ENCODE data around the gene FZD2.

GRCh38 chr17:44530896-44531418, 26.3 kb upstream of the FZD2 start:
- TF ChIP-seq EZH2 (IDR thresholded peaks at IDR 0.05; ENCODE audit: borderline replicate concordance, low read depth, low read length, severe bottlenecking) (no peak), CTCF (IDR thresholded peaks at IDR 0.05; ENCODE audit: borderline replicate concordance, extremely low read depth, low read length, poor library complexity, severe bottlenecking) (no peak)
